ENCODE results near the gene VPS13D. TPM values are rescaled to one million over a fixed set of nuclear protein-coding genes. Genes with fewer than 3 reads are reported as not detected.
"Not testable (repeated sequence)": the region's sequence is repeated elsewhere in the genome, so short reads cannot be mapped to it uniquely, and the experiment has no call there.

VPS13D gene
- total RNA-seq, 4 donors from 2014 or later: 60.9 to 91.6 (median 71.6) TPM

- no peak for DNase-seq
- peak overlapping the region; percentile 36 to 88 (median 66) for H3K27ac ChIP-seq
- H3K36me3 ChIP-seq: no peaks in the 10 kb centered on the region
- TF ChIP-seq CTCF (IDR thresholded peaks at IDR 0.05 in 4 of 5, conservative IDR thresholded peaks at IDR 0.05 in 1 of 5) (no peak), POLR2A (IDR thresholded peaks at IDR 0.05) (no peak)
- no peak overlapping the region for H3K4me3 ChIP-seq
- no peaks in the 10 kb centered on the region for H3K27me3 ChIP-seq
- no peaks in the 10 kb centered on the region for H3K9me3 ChIP-seq
- in situ Hi-C loops (cut with MboI; ENCODE audit: low sequenced_read_pairs in 4 of 4): no loop called here
- intact Hi-C loops (cut with DNase I; ENCODE audit: low total_unique reads): no loop called here
- peaks cover 37 to 79% of the 10 kb centered on the region in 2 donors for H3K4me1 ChIP-seq
- ATAC-seq: no peak
Measured at GRCh38 chr1:12469493-12469892, 239.7 kb downstream of the VPS13D start.

DNA sequence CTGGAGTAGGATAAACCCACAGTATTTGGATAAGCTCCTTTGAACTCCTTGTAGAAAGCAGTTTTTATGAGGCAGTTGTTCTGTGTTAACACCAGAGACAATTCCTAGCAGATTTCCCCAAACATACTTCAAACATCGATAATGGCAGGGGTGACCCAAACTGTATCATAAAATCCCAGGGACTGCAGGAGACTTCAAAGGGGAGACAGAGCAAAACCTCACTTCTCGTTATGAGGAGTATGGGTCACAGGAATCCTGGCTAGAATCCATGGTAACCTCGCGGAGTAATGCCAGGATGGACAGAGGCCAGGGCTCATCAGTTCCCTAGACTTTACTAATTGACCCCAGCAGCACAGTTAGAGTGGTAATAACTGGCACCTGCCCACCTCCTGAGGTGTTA is 240.2 kb downstream of the VPS13D start:
- in situ Hi-C loops (cut with MboI; ENCODE audit: low sequenced_read_pairs in 4 of 4) (loop anchor here in 1 of 4 donors (5.0 kb wide), 1 partner anchor 137 kb away; no protein-coding TSS in a partner anchor), intact Hi-C loops (cut with DNase I; ENCODE audit: low total_unique reads) (no loop called here)
- Histone ChIP-seq H3K27ac (peak overlapping the region; percentile 36 to 88 (median 66)), H3K27me3 (no peaks in the 10 kb centered on the region), H3K36me3 (no peaks in the 10 kb centered on the region), H3K9me3 (no peaks in the 10 kb centered on the region), H3K4me3 (no peak overlapping the region), H3K4me1 (peaks cover 37 to 80% of the 10 kb centered on the region in 2 donors)
- TF ChIP-seq CTCF (IDR thresholded peaks at IDR 0.05 in 4 of 5, conservative IDR thresholded peaks at IDR 0.05 in 1 of 5): no peak
- no peak for TF ChIP-seq POLR2A (IDR thresholded peaks at IDR 0.05)
- no peak for ATAC-seq
- DNase-seq: no peak

DNA sequence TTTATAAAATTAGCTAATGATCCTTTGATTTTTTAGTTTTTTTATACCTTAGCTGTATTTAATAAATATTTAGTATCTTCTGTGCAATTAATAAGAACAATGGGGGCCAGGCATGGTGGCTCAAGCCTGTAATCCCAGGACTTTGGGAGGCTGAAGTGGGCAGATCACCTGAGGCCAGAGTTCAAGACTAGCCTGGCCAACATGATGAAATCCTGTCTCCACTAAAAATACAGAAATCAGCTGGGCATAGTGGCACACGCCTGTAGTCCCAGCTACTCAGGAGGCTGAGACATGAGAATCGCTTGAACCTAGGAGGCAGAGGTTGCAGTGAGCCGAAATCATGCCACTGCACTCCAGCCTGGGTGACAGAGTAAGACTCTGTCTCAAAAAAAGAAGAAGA is 241.1 kb downstream of the VPS13D start:
- in situ Hi-C loops (cut with MboI; ENCODE audit: low sequenced_read_pairs in 4 of 4): loop anchor here in 1 of 4 donors (5.0 kb wide), 1 partner anchor 136 kb away; no protein-coding TSS in a partner anchor
- ATAC-seq; DNase-seq; H3K4me3 ChIP-seq; intact Hi-C loops (cut with DNase I; ENCODE audit: low total_unique reads); H3K27me3 ChIP-seq; H3K36me3 ChIP-seq; H3K9me3 ChIP-seq: not testable (repeated sequence)
- H3K4me1 ChIP-seq: peaks cover 46 to 80% of the 10 kb centered on the region in 2 donors
- H3K27ac ChIP-seq: peak overlapping the region in 3 of 4 donors; percentile 47 to 88 (median 84)

DNA sequence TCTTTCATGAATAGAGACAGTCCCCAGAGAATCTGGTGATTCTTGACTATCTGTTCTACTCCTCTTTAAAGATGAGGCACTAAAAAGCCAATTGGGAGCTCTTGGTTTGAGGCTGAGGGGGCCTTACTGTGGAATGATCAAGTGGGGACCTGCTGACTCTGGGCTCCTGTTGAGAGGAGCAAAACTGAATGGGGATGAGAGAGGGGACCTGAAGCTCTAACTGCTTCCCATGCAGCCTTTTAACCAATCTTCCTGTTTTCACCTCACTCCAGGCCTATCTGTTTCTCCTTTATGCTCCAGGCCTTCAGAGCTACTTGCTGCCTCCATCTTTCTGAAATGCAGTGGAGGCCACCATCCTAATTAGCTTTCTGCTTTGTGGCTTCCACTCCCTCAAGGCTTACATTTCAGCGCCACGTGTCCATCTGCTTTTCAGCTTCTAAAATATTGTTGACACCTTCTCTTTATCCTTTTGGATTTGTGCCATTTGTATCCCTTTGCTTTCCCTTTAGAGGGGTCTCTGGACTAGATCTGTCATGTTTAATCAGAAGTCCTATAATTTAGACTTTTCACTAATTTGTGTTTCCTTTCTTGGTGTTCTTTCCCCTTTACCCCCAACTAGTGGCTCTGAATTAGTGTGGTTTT is 242.4 kb downstream of the VPS13D start:
- DNase-seq (no peak), ATAC-seq (no peak)
- Histone ChIP-seq H3K27ac (peak overlapping the region; percentile 72 to 88 (median 82)), H3K4me1 (peaks cover 58 to 81% of the 10 kb centered on the region in 2 donors), H3K4me3 (no peak overlapping the region), H3K27me3 (no peaks in the 10 kb centered on the region), H3K9me3 (no peaks in the 10 kb centered on the region), H3K36me3 (no peaks in the 10 kb centered on the region)
- in situ Hi-C loops (cut with MboI; ENCODE audit: low sequenced_read_pairs in 4 of 4) (loop anchor here in 1 of 4 donors (5.0 kb wide), 1 partner anchor 135 kb away; no protein-coding TSS in a partner anchor), intact Hi-C loops (cut with DNase I; ENCODE audit: low total_unique reads) (loop anchor here (2.0 kb wide), 1 partner anchor 13 kb away; no protein-coding TSS in a partner anchor)
- TF ChIP-seq CTCF (IDR thresholded peaks at IDR 0.05 in 4 of 5, conservative IDR thresholded peaks at IDR 0.05 in 1 of 5) (no peak), POLR2A (IDR thresholded peaks at IDR 0.05) (no peak)

GRCh38 chr1:12472798-12473551 is 243.1 kb downstream of the VPS13D start:
- no peak for ATAC-seq
- H3K4me1 ChIP-seq: peaks cover 65 to 88% of the 10 kb centered on the region in 2 donors
- intact Hi-C loops (cut with DNase I; ENCODE audit: low total_unique reads): loop anchor here (2.0 kb wide), 1 partner anchor 14 kb away; no protein-coding TSS in a partner anchor

More at GRCh38 chr1:12472798-12473551, 243.1 kb downstream of the VPS13D start:
- no peaks in the 10 kb centered on the region for H3K27me3 ChIP-seq
- no peak overlapping the region for H3K4me3 ChIP-seq
- no peak for DNase-seq
- TF ChIP-seq POLR2A (IDR thresholded peaks at IDR 0.05) (no peak), CTCF (IDR thresholded peaks at IDR 0.05 in 4 of 5, conservative IDR thresholded peaks at IDR 0.05 in 1 of 5) (no peak)
- H3K36me3 ChIP-seq: no peaks in the 10 kb centered on the region
- in situ Hi-C loops (cut with MboI; ENCODE audit: low sequenced_read_pairs in 4 of 4): loop anchor here in 1 of 4 donors (5.0 kb wide), 1 partner anchor 134 kb away; no protein-coding TSS in a partner anchor
- peak overlapping the region; percentile 72 to 88 (median 82) for H3K27ac ChIP-seq
- H3K9me3 ChIP-seq: no peaks in the 10 kb centered on the region
